Neural cell (in vitro differentiated cells): ENCODE data around the gene FNDC1. TPM values are rescaled to one million over a fixed set of nuclear protein-coding genes. Genes with fewer than 3 reads are reported as not detected.

Experiments
- H2AFZ ChIP-seq: fragments of 200-600, 300-800 bp; sonication (generic), shearing (Covaris generic); 2 replicates; pipeline ENCODE4 v1.6.0; 2014; ENCODE audit warnings: low read depth, mild to moderate bottlenecking, antibody characterized with exemption, low read length, moderate library complexity
- H3F3A ChIP-seq: fragments of 200-600 bp; shearing (Covaris generic); 2 replicates; pipeline ENCODE4 v1.6.1; 2016; ENCODE audit warnings: mild to moderate bottlenecking, moderate library complexity, mixed read lengths, antibody characterized with exemption, low read length; ENCODE audit not compliant: insufficient read depth, poor library complexity, severe bottlenecking
- H3K27ac ChIP-seq: fragments of 200-600, 300-800 bp; sonication (generic), shearing (Covaris generic); 2 replicates; pipeline ENCODE4 v1.5.1; 2014; ENCODE audit warnings: mild to moderate bottlenecking, low read length, moderate library complexity
- H3K27me3 ChIP-seq: fragments of 300-800, 200-600 bp; sonication (generic), shearing (Covaris generic); 2 replicates; pipeline ENCODE4 v1.6.0; 2014; ENCODE audit warnings: mild to moderate bottlenecking, low read depth, low read length, moderate library complexity; ENCODE audit not compliant: insufficient read depth
- H3K36me3 ChIP-seq: fragments of 300-800, 200-600 bp; sonication (generic), shearing (Covaris generic); 2 replicates; pipeline ENCODE4 v1.5.1; 2014; ENCODE audit warnings: mild to moderate bottlenecking, antibody characterized with exemption, low read length, moderate library complexity; ENCODE audit not compliant: insufficient read depth
- H3K4me2 ChIP-seq: fragments of 300-800, 200-600 bp; sonication (generic), shearing (Covaris generic); 2 replicates; pipeline ENCODE4 v1.6.0; 2014; ENCODE audit warnings: mild to moderate bottlenecking, low read length
- H3K4me3 ChIP-seq: fragments of 300-800, 200-600 bp; sonication (generic), shearing (Covaris generic); 2 replicates; pipeline ENCODE4 v1.5.1; 2014; ENCODE audit warnings: mild to moderate bottlenecking, low read length, moderate library complexity
- H3K79me2 ChIP-seq: fragments of 200-600 bp; shearing (Covaris generic); replicated peaks from 2 replicates; pipeline ENCODE4 v1.6.0; 2014; ENCODE audit warnings: mild to moderate bottlenecking, low read length, moderate library complexity; ENCODE audit not compliant: insufficient read depth
- H3K9ac ChIP-seq: fragments of 300-800, 200-600 bp; sonication (generic), shearing (Covaris generic); 2 replicates; pipeline ENCODE4 v1.6.1; 2016; ENCODE audit warnings: mild to moderate bottlenecking, low read length, mixed read lengths
- H3K9me2 ChIP-seq: fragments of 200-600 bp; shearing (Covaris generic); 2 replicates; pipeline ENCODE4 v1.6.1; 2016; ENCODE audit warnings: mild to moderate bottlenecking, low read length, mixed read lengths; ENCODE audit not compliant: insufficient read depth
- H3K9me3 ChIP-seq: fragments of 200-600, 300-800 bp; sonication (generic), shearing (Covaris generic); 2 replicates; pipeline ENCODE4 v1.6.1; 2016; ENCODE audit warnings: mild to moderate bottlenecking, mixed run types, low read length, moderate library complexity, mixed read lengths
- H4K20me1 ChIP-seq: fragments of 200-600 bp; shearing (Covaris generic); 2 replicates; pipeline ENCODE4 v1.6.1; 2016; ENCODE audit warnings: mild to moderate bottlenecking, mixed run types; ENCODE audit not compliant: insufficient read depth
- CTCF ChIP-seq: fragments of 450-650 bp; IDR thresholded peaks from 2 replicates; pipeline ENCODE4 v1.5.1; 2014; ENCODE audit warnings: antibody characterized with exemption, mild to moderate bottlenecking, moderate library complexity; ENCODE audit not compliant: poor library complexity, severe bottlenecking
- EP300 ChIP-seq: fragments of 450-650 bp; conservative IDR thresholded peaks from 2 replicates; pipeline ENCODE4 v1.6.1; 2014; ENCODE audit warnings: antibody characterized with exemption, mild to moderate bottlenecking, moderate library complexity; ENCODE audit not compliant: poor library complexity, severe bottlenecking
- EZH2 ChIP-seq: fragments of 200-600, 300-800 bp; shearing (Covaris generic), sonication (generic); IDR thresholded peaks from 2 replicates; pipeline ENCODE4 v1.6.1; 2014; ENCODE audit warnings: antibody characterized with exemption, low read length, borderline replicate concordance, mild to moderate bottlenecking; ENCODE audit not compliant: insufficient read depth, poor library complexity, severe bottlenecking
- MXI1 ChIP-seq: fragments of 450-650 bp; conservative IDR thresholded peaks from 2 replicates; pipeline ENCODE4 v1.6.1; 2014; ENCODE audit warnings: antibody characterized with exemption, mild to moderate bottlenecking; ENCODE audit not compliant: poor library complexity, severe bottlenecking
- POLR2AphosphoS5 ChIP-seq: IDR thresholded peaks from 2 replicates; pipeline ENCODE4 v1.6.1; 2012
- RAD21 ChIP-seq: fragments of 450-650 bp; conservative IDR thresholded peaks from 2 replicates; pipeline ENCODE4 v1.6.1; 2014; ENCODE audit warnings: antibody characterized with exemption, mild to moderate bottlenecking, moderate library complexity
- REST ChIP-seq: IDR thresholded peaks from 2 replicates; pipeline ENCODE4 v1.6.1; 2012; ENCODE audit warnings: borderline replicate concordance
- SMC3 ChIP-seq: fragments of 450-650 bp; conservative IDR thresholded peaks from 2 replicates; pipeline ENCODE4 v1.6.1; 2014; ENCODE audit warnings: antibody characterized with exemption, mild to moderate bottlenecking, moderate library complexity; ENCODE audit not compliant: poor library complexity
- TAF1 ChIP-seq: IDR thresholded peaks from 2 replicates; pipeline ENCODE4 v1.6.1; 2012; ENCODE audit warnings: low read depth
- polyA plus RNA-seq: library from polyadenylated mRNA; depleted of rRNA; stranded (reverse); fragments of >200 nt; gene quantifications from 2 replicates; pipeline ENCODE4 v1.2.3, GENCODE V29; 2014

Gene FNDC1
- polyA plus RNA-seq, 1 donor from 2014 or later: not detected

- H2AFZ ChIP-seq: no peak overlapping the region
- no peak overlapping the region for H3K4me3 ChIP-seq
- H3K9me2 ChIP-seq: no peaks in the 10 kb centered on the region
- H3F3A ChIP-seq: no peaks in the 10 kb centered on the region
- no peaks in the 10 kb centered on the region for H3K27me3 ChIP-seq
- H3K9ac ChIP-seq: no peak overlapping the region
- no peaks in the 10 kb centered on the region for H4K20me1 ChIP-seq
- H3K9me3 ChIP-seq: no peaks in the 10 kb centered on the region
- no peaks in the 10 kb centered on the region for H3K36me3 ChIP-seq
- no peaks in the 10 kb centered on the region for H3K79me2 ChIP-seq
- no peak overlapping the region for H3K27ac ChIP-seq
- TF ChIP-seq EP300: no peak
- no peak for TF ChIP-seq SMC3
- no peak for TF ChIP-seq TAF1
- no peak for TF ChIP-seq POLR2AphosphoS5
- no peak for TF ChIP-seq RAD21
- TF ChIP-seq EZH2: no peak
- no peak for TF ChIP-seq REST
- TF ChIP-seq MXI1: no peak
- TF ChIP-seq CTCF: no peak
- H3K4me2 ChIP-seq: no peak overlapping the region
These were observed 93.4 kb downstream of the FNDC1 start for GRCh38 chr6:159262586-159262985.

GRCh38 chr6:159267165-159267564, 98.0 kb downstream of the FNDC1 start:
- Histone ChIP-seq H3K36me3 (no peaks in the 10 kb centered on the region), H3K4me3 (no peak overlapping the region), H3K9me3 (peaks cover 3% of the 10 kb centered on the region), H4K20me1 (no peaks in the 10 kb centered on the region), H3K27me3 (no peaks in the 10 kb centered on the region), H2AFZ (no peak overlapping the region), H3K4me2 (no peak overlapping the region), H3K9me2 (no peaks in the 10 kb centered on the region), H3K79me2 (no peaks in the 10 kb centered on the region), H3K9ac (no peak overlapping the region), H3K27ac (no peak overlapping the region), H3F3A (no peaks in the 10 kb centered on the region)
- no peak for TF ChIP-seq MXI1
- no peak for TF ChIP-seq REST
- TF ChIP-seq TAF1: no peak
- TF ChIP-seq EZH2: no peak
- no peak for TF ChIP-seq EP300
- TF ChIP-seq SMC3: no peak
- no peak for TF ChIP-seq RAD21
- TF ChIP-seq POLR2AphosphoS5: no peak
- no peak for TF ChIP-seq CTCF
